Rectal smooth muscle tissue (tissue), 1 donor: Measurements from ENCODE around the gene BDNF.
"Not testable (repeated sequence)": the region's sequence is repeated elsewhere in the genome, so short reads cannot be mapped to it uniquely, and the experiment has no call there.

Source experiments
- H3K27ac ChIP-seq: one replicate; pipeline ENCODE4 v1.7.0; 2013; ENCODE audit warnings: low read depth, low read length, inconsistent platforms
- H3K27me3 ChIP-seq: one replicate; pipeline ENCODE4 v1.7.0; 2013; ENCODE audit warnings: low read length; ENCODE audit not compliant: control insufficient read depth, insufficient read depth
- H3K36me3 ChIP-seq: one replicate; pipeline ENCODE4 v1.7.0; 2013; ENCODE audit warnings: low read length; ENCODE audit not compliant: control insufficient read depth, insufficient read depth
- H3K4me1 ChIP-seq: one replicate; pipeline ENCODE4 v1.7.0; 2013; ENCODE audit warnings: low read length; ENCODE audit not compliant: control insufficient read depth, insufficient read depth
- H3K4me3 ChIP-seq: one replicate; pipeline ENCODE4 v1.7.0; 2013; ENCODE audit warnings: low read length
- H3K9ac ChIP-seq: one replicate; pipeline ENCODE4 v1.7.0; 2013; ENCODE audit warnings: low read length

Gene BDNF

GRCh38 chr11:27679136-27680015, 20.9 kb downstream of the BDNF start:
- H3K4me1 ChIP-seq = no peaks in the 10 kb centered on the region
- H3K9ac ChIP-seq = no peak overlapping the region
- H3K4me3 ChIP-seq = no peak overlapping the region
- H3K27ac ChIP-seq = no peak overlapping the region
- no peaks in the 10 kb centered on the region for H3K36me3 ChIP-seq
- H3K27me3 ChIP-seq = no peaks in the 10 kb centered on the region

- Histone ChIP-seq H3K4me1 (no peaks in the 10 kb centered on the region), H3K36me3 (no peaks in the 10 kb centered on the region), H3K9ac (no peak overlapping the region), H3K27me3 (no peaks in the 10 kb centered on the region), H3K4me3 (no peak overlapping the region), H3K27ac (no peak overlapping the region)
Observed at GRCh38 chr11:27678242-27678641, 22.0 kb downstream of the BDNF start.

GRCh38 chr11:27677108-27677507, 23.1 kb downstream of the BDNF start:
- no peaks in the 10 kb centered on the region for H3K36me3 ChIP-seq
- H3K9ac ChIP-seq = no peak overlapping the region
- no peaks in the 10 kb centered on the region for H3K4me1 ChIP-seq
- H3K27me3 ChIP-seq = no peaks in the 10 kb centered on the region
- no peak overlapping the region for H3K4me3 ChIP-seq
- H3K27ac ChIP-seq = no peak overlapping the region

- H3K4me3 ChIP-seq = no peak overlapping the region
- H3K27me3 ChIP-seq = no peaks in the 10 kb centered on the region
- H3K9ac ChIP-seq = no peak overlapping the region
- no peaks in the 10 kb centered on the region for H3K36me3 ChIP-seq
- H3K4me1 ChIP-seq = no peaks in the 10 kb centered on the region
- no peak overlapping the region for H3K27ac ChIP-seq
Observed at GRCh38 chr11:27673979-27674663, 26.1 kb downstream of the BDNF start.

- Histone ChIP-seq H3K27ac (no peak overlapping the region), H3K9ac (no peak overlapping the region), H3K27me3 (no peaks in the 10 kb centered on the region), H3K4me3 (no peak overlapping the region), H3K36me3 (no peaks in the 10 kb centered on the region), H3K4me1 (no peaks in the 10 kb centered on the region)
Observed at GRCh38 chr11:27672836-27673464, 27.3 kb downstream of the BDNF start.

- H3K4me1 ChIP-seq, H3K36me3 ChIP-seq, H3K9ac ChIP-seq, H3K4me3 ChIP-seq, H3K27ac ChIP-seq, H3K27me3 ChIP-seq: not testable (repeated sequence)
Observed at GRCh38 chr11:27665508-27666101, 34.6 kb downstream of the BDNF start.

GRCh38 chr11:27663326-27663725, 36.9 kb downstream of the BDNF start:
- H3K9ac ChIP-seq = no peak overlapping the region
- no peaks in the 10 kb centered on the region for H3K27me3 ChIP-seq
- no peaks in the 10 kb centered on the region for H3K36me3 ChIP-seq
- no peak overlapping the region for H3K4me3 ChIP-seq
- no peak overlapping the region for H3K27ac ChIP-seq
- H3K4me1 ChIP-seq = no peaks in the 10 kb centered on the region

- no peaks in the 10 kb centered on the region for H3K27me3 ChIP-seq
- no peak overlapping the region for H3K27ac ChIP-seq
- no peaks in the 10 kb centered on the region for H3K36me3 ChIP-seq
- no peak overlapping the region for H3K4me3 ChIP-seq
- H3K4me1 ChIP-seq = no peaks in the 10 kb centered on the region
- no peak overlapping the region for H3K9ac ChIP-seq
Observed at GRCh38 chr11:27660171-27660570, 40.1 kb downstream of the BDNF start.

GRCh38 chr11:27658535-27659236, 41.6 kb downstream of the BDNF start:
- Histone ChIP-seq H3K4me1 (no peaks in the 10 kb centered on the region), H3K27ac (no peak overlapping the region), H3K4me3 (no peak overlapping the region), H3K9ac (no peak overlapping the region), H3K36me3 (no peaks in the 10 kb centered on the region), H3K27me3 (no peaks in the 10 kb centered on the region)

- Histone ChIP-seq H3K27me3 (no peaks in the 10 kb centered on the region), H3K4me3 (no peak overlapping the region), H3K27ac (no peak overlapping the region), H3K4me1 (no peaks in the 10 kb centered on the region), H3K36me3 (no peaks in the 10 kb centered on the region), H3K9ac (no peak overlapping the region)
Observed at GRCh38 chr11:27656806-27657483, 43.3 kb downstream of the BDNF start.

GRCh38 chr11:27656320-27656719, 43.9 kb downstream of the BDNF start:
- no peaks in the 10 kb centered on the region for H3K27me3 ChIP-seq
- no peak overlapping the region for H3K4me3 ChIP-seq
- H3K27ac ChIP-seq = no peak overlapping the region
- H3K36me3 ChIP-seq = no peaks in the 10 kb centered on the region
- no peak overlapping the region for H3K9ac ChIP-seq
- H3K4me1 ChIP-seq = no peaks in the 10 kb centered on the region
